Measurements from ENCODE around the gene CEP135. TPM values are rescaled to one million over a fixed set of nuclear protein-coding genes. Genes with fewer than 3 reads are reported as not detected.

The CEP135 gene
- total RNA-seq, 1 experiment from 2014 or later = 13.9 TPM

GRCh38 chr4:56048702-56049431, 100.1 kb downstream of the CEP135 start:
- Histone ChIP-seq H3K14ac (ENCODE audit: insufficient read depth, low read length) (peak overlapping the region; percentile 97), H3K27ac (ENCODE audit: insufficient read length, low read depth, low read length) (no peak overlapping the region), H2BK120ac (ENCODE audit: low read depth, low read length, poor library complexity, severe bottlenecking) (no peak overlapping the region), H2BK20ac (ENCODE audit: low read depth, low read length, poor library complexity, severe bottlenecking) (no peak overlapping the region), H4K91ac (ENCODE audit: insufficient read length, low read depth, low read length) (no peak overlapping the region), H3T11ph (ENCODE audit: low read length) (no peak overlapping the region), H3K79me2 (ENCODE audit: insufficient read depth, low read length) (no peaks in the 10 kb centered on the region), H3K27me3 (ENCODE audit: insufficient read depth, low read length) (no peaks in the 10 kb centered on the region), H3K23ac (ENCODE audit: insufficient read length, low read depth, low read length) (no peak overlapping the region), H3K9ac (ENCODE audit: extremely low read depth, insufficient read length, low read length) (peak overlapping the region; percentile 89), H3K9me3 (ENCODE audit: control insufficient read depth, low read depth, low read length) (no peaks in the 10 kb centered on the region), H2BK12ac (ENCODE audit: insufficient read length, low read depth, low read length) (no peak overlapping the region), H3K18ac (ENCODE audit: insufficient read length, low read depth, low read length) (peak overlapping the region; percentile 65), H3K4me2 (ENCODE audit: insufficient read depth, insufficient read length, low read length) (peak overlapping the region; percentile 98), H3K4ac (ENCODE audit: low read depth, low read length) (no peak overlapping the region), H2AFZ (ENCODE audit: low read length) (peak overlapping the region; percentile 76), H2BK5ac (ENCODE audit: insufficient read length, low read length) (no peak overlapping the region), H3K79me1 (ENCODE audit: insufficient read depth, low read depth, low read length, poor library complexity, severe bottlenecking) (peaks cover 4% of the 10 kb centered on the region), H4K20me1 (ENCODE audit: control insufficient read depth, insufficient read depth, insufficient read length) (no peaks in the 10 kb centered on the region), H4K8ac (replicated peaks; ENCODE audit: insufficient read length, low read depth, low read length) (no peak overlapping the region), H3K4me1 (ENCODE audit: insufficient read depth, low read length) (peaks cover 4% of the 10 kb centered on the region), H3K56ac (ENCODE audit: insufficient read length, low read depth, low read length) (no peak overlapping the region), H2BK15ac (ENCODE audit: low read depth, low read length) (no peak overlapping the region), H4K5ac (ENCODE audit: insufficient read length, low read depth, low read length) (no peak overlapping the region), H3K23me2 (ENCODE audit: insufficient read length, low read depth, low read length, poor library complexity, severe bottlenecking) (peaks cover 11% of the 10 kb centered on the region), H2AK5ac (ENCODE audit: insufficient read length, low read length) (no peak overlapping the region)
- no peaks in the 10 kb centered on the region for H3K9me3 Mint-ChIP-seq
- TF ChIP-seq CTCF (conservative IDR thresholded peaks at IDR 0.05) = no peak; the same call in 2 of the 3 replicates
- H3K36me3 Mint-ChIP-seq (ENCODE audit: insufficient read depth in 1 of 3, low read depth in 3 of 3) = no peaks in the 10 kb centered on the region; a peak in 1 of 7 replicates
- WGBS (ENCODE audit: extremely low coverage, insufficient read length, low lambda C conversion rate) = no CpG with 5 or more reads among the region's 81 CpGs
- H3K27me3 Mint-ChIP-seq (ENCODE audit: low read depth) = peaks cover 13% of the 10 kb centered on the region
- peak overlapping the region; percentile 92 for H3K4me3 Mint-ChIP-seq
- peak overlapping the region; percentile 44 to 83 (median 57); a peak in 1 of 7 replicates for H3K27ac Mint-ChIP-seq
- peaks cover 25 to 28% of the 10 kb centered on the region in 2 experiments for H3K4me1 Mint-ChIP-seq
- peak; percentile 56 for DNase-seq

All from H9 (cell line).